B cell (primary cell): ENCODE data around the gene ZNF442. TPM values are rescaled to one million over a fixed set of nuclear protein-coding genes. Genes with fewer than 3 reads are reported as not detected.
"Not testable (repeated sequence)": the region's sequence is repeated elsewhere in the genome, so short reads cannot be mapped to it uniquely, and the experiment has no call there.

ENCODE experiments used
- ATAC-seq: fragments of 200-7000 bp; cut with Tn5 transposase; one replicate; pipeline ENCODE4 v1.10.0; 2021; ENCODE audit warnings: low read depth, mild to moderate bottlenecking, moderate number of reproducible peaks, moderate library complexity
- CTCF ChIA-PET: fragments of 350-600 bp; sonication (Branson Sonifier 250); formaldehyde crosslinking; loops from one replicate; lab custom pipeline; 2021; ENCODE audit warnings: antibody characterized with exemption, inconsistent platforms; lab: Charles Lee
- POLR2A ChIA-PET: fragments of 350-600 bp; sonication (Branson Sonifier 250); formaldehyde crosslinking; loops from one replicate; lab custom pipeline; 2021; ENCODE audit warnings: antibody characterized with exemption; lab: Charles Lee
- DNase-seq: peaks from one replicate; pipeline ENCODE4 v3.0.0; 2013
- H2AFZ ChIP-seq: 2 replicates; pipeline ENCODE4 v1.6.1; 2012; ENCODE audit warnings: mild to moderate bottlenecking, low read depth, low read length; ENCODE audit not compliant: insufficient read depth, poor library complexity, severe bottlenecking
- H3K27ac ChIP-seq, 2 donors: 1 replicate in 1 of 2; 2 replicates in 1 of 2; pipeline ENCODE4 v1.5.1; 2012 to 2013; ENCODE audit warnings: low read length in 2 of 2, mild to moderate bottlenecking in 2 of 2, moderate library complexity in 1 of 2
- H3K27me3 ChIP-seq, 4 experiments: fragments of 200-600 bp in 1 of 4; sonication (generic) in 1 of 4; replicated peaks in 1 of 4; 1 replicate in 2 of 4; 2 replicates in 2 of 4; pipeline versions ENCODE4 v1.6.1 to v1.7.0; 2013 to 2016; ENCODE audit warnings: low read length in 3 of 4, mild to moderate bottlenecking in 2 of 4, mixed read lengths in 1 of 4, moderate library complexity in 1 of 4; ENCODE audit not compliant: insufficient read depth in 4 of 4, control insufficient read depth in 3 of 4; ENCODE audit errors: control extremely low read depth in 1 of 4
- H3K36me3 ChIP-seq, 2 experiments: replicated peaks in 1 of 2; 1 replicate in 1 of 2; 2 replicates in 1 of 2; pipeline versions ENCODE4 v1.6.1 to v1.7.1; 2013; ENCODE audit warnings: low read length in 1 of 2; ENCODE audit not compliant: insufficient read depth in 2 of 2, control insufficient read depth in 1 of 2; ENCODE audit errors: control extremely low read depth in 1 of 2, extremely low read depth in 1 of 2
- H3K4me1 ChIP-seq, 2 donors: fragments of 200-600 bp in 1 of 2; sonication (generic) in 1 of 2; 1 replicate in 1 of 2; 2 replicates in 1 of 2; pipeline versions ENCODE4 v1.5.1 to v1.6.1; 2013 to 2017; ENCODE audit warnings: low read length in 2 of 2; ENCODE audit not compliant: control insufficient read depth in 2 of 2, insufficient read depth in 2 of 2
- H3K4me2 ChIP-seq: replicated peaks from 2 replicates; pipeline ENCODE3; 2012; ENCODE audit warnings: mild to moderate bottlenecking, low read depth, low read length; ENCODE audit not compliant: poor library complexity, severe bottlenecking
- H3K4me3 ChIP-seq, 5 experiments: fragments of 200-600 bp in 1 of 5; sonication (generic) in 1 of 5; 1 replicate in 3 of 5; 2 replicates in 2 of 5; pipeline versions ENCODE4 v1.5.1 to v1.7.0; 2011 to 2016; ENCODE audit warnings: low read length in 4 of 5, mild to moderate bottlenecking in 4 of 5, low read depth in 2 of 5, control low read depth in 1 of 5, moderate library complexity in 1 of 5; ENCODE audit not compliant: insufficient read depth in 1 of 5; ENCODE audit errors: control extremely low read depth in 1 of 5, extremely low read depth in 1 of 5
- H3K79me2 ChIP-seq: fragments of 200-600 bp; sonication (generic); one replicate; pipeline ENCODE4 v1.6.0; 2016; ENCODE audit warnings: low read length; ENCODE audit not compliant: control insufficient read depth, insufficient read depth
- H3K9ac ChIP-seq: fragments of 200-600 bp; sonication (generic); 2 replicates; pipeline ENCODE4 v1.6.1; 2017; ENCODE audit warnings: mild to moderate bottlenecking, low read length, moderate library complexity
- H3K9me3 ChIP-seq, 3 donors: one replicate each; pipeline versions ENCODE4 v1.6.1 to v1.7.1; 2013; ENCODE audit warnings: low read length in 2 of 3; ENCODE audit not compliant: control insufficient read depth in 2 of 3, insufficient read depth in 1 of 3; ENCODE audit errors: control extremely low read depth in 1 of 3
- H4K20me1 ChIP-seq: 2 replicates; pipeline ENCODE4 v1.6.0; 2012; ENCODE audit warnings: mild to moderate bottlenecking, low read length; ENCODE audit not compliant: insufficient read depth, control insufficient read depth, poor library complexity, severe bottlenecking
- H3K27ac Mint-ChIP-seq: one replicate; pipeline ENCODE4 v1.8.0; 2021; ENCODE audit warnings: mixed read lengths
- H3K27me3 Mint-ChIP-seq: one replicate; pipeline ENCODE4 v1.8.0; 2021; ENCODE audit warnings: mixed read lengths
- H3K4me1 Mint-ChIP-seq: one replicate; pipeline ENCODE4 v1.8.0; 2021; ENCODE audit warnings: mixed read lengths
- H3K4me3 Mint-ChIP-seq: one replicate; pipeline ENCODE4 v1.8.0; 2021; ENCODE audit warnings: mixed read lengths
- H3K9me3 Mint-ChIP-seq: one replicate; pipeline ENCODE4 v1.8.0; 2022; ENCODE audit warnings: mixed read lengths; ENCODE audit not compliant: insufficient read depth
- EZH2 ChIP-seq: IDR thresholded peaks from 2 replicates; pipeline ENCODE4 v1.6.1; 2012; ENCODE audit warnings: borderline replicate concordance, low read depth, mild to moderate bottlenecking, moderate library complexity, low read length; ENCODE audit not compliant: insufficient read depth, poor library complexity, severe bottlenecking
- WGBS: methylation state at CpG from one replicate; pipeline ENCODE4 v1.1.5; 2013; ENCODE audit warnings: missing lambda C conversion rate; ENCODE audit not compliant: insufficient coverage; 5-methylcytosine and 5-hydroxymethylcytosine counted together
- intact Hi-C: fragments of 100-400 bp; cut with micrococcal nuclease; formaldehyde crosslinking; loops from one replicate; pipeline ENCODE4 v1.10.0; 2022
- polyA plus RNA-seq: library from polyadenylated mRNA; depleted of rRNA; stranded (reverse); fragments of >200 nt; gene quantifications from 2 replicates; pipeline ENCODE4 v1.2.3, GENCODE V29; 2012
- total RNA-seq, 2 donors: library from RNA; stranded (reverse); fragments of 120-200 nt in 1 of 2; gene quantifications; 1 replicate in 1 of 2; 2 replicates in 1 of 2; pipeline versions ENCODE4 v1.2.3 to v1.2.4, GENCODE V29; 2013 to 2022
- TF ChIP-seq, protein P1 (sequence below): fragments of 200-600 bp; IDR thresholded peaks from one replicate; pipeline ENCODE4 v1.8.0; 2022; ENCODE audit warnings: antibody characterized with exemption, mild to moderate bottlenecking

Gene ZNF442
- total and polyA plus RNA-seq, 2 donors (not counting 1 experiment from before 2014, with no cell fraction given) = 0.69 to 6.9 TPM

DNA sequence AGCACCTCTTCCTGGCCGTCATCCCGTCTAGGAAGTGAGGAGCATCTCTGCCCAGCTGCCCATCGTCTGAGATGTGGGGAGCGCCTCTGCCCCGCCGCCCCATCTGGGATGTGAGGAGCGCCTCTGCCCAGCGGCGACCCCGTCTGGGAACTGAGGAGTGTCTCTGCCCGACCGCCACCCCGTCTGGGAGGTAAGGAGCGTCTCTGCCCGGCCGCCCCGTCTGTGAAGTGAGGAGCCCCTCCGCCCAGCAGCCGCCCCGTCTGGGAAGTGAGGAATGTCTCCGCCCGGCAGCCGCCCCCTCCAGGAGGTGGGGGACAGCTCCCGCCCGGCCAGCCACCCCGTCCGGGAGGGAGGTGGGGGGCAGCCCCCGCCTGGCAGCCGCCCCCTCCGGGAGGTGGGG lies 3.2 kb downstream of the ZNF442 start:
- H3K27me3 Mint-ChIP-seq, intact Hi-C loops, H3K27ac Mint-ChIP-seq, H3K27me3 ChIP-seq, H3K4me3 Mint-ChIP-seq, H3K9ac ChIP-seq, ATAC-seq, H3K4me2 ChIP-seq, H3K4me3 ChIP-seq, H3K36me3 ChIP-seq, H4K20me1 ChIP-seq, H2AFZ ChIP-seq, H3K9me3 Mint-ChIP-seq, H3K79me2 ChIP-seq, H3K9me3 ChIP-seq, CTCF ChIA-PET, DNase-seq, H3K27ac ChIP-seq, POLR2A ChIA-PET: not testable (repeated sequence)
- peaks cover 27% of the 10 kb centered on the region for H3K4me1 Mint-ChIP-seq
- 98% methylated on average over 26 of the region's 30 CpGs for WGBS
- H3K4me1 ChIP-seq = peaks cover 7 to 16% of the 10 kb centered on the region in 2 donors

DNA sequence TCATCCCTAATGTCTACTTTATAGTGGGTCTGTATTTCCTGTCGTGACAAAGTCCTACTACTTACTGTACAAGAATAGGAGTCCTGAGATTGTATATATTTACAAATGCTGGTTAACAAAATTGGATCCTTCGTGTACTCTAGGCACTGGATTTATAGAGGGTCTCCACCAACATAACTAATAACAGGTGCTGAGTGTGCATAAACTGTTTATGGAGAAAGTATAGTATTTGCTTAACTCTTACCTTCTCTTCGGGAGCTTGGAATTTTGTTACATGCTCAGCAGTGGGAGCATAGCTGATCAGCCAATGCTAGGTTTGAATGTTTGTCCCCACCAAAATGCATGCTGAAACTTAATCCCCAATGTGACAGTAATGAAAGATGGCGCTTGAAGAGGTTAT lies 12.1 kb downstream of the ZNF442 start:
- no peak for ATAC-seq
- Histone ChIP-seq H2AFZ (no peak overlapping the region), H3K9me3 (peaks cover 15 to 49% (median 41%) of the 10 kb centered on the region in 3 donors), H3K4me3 (no peak overlapping the region), H3K79me2 (no peaks in the 10 kb centered on the region), H3K27ac (no peak overlapping the region), H3K9ac (no peak overlapping the region), H3K4me2 (no peak overlapping the region), H3K4me1 (no peaks in the 10 kb centered on the region), H4K20me1 (no peaks in the 10 kb centered on the region), H3K27me3 (no peaks in the 10 kb centered on the region), H3K36me3 (peaks cover 0 to 10% of the 10 kb centered on the region in 2 experiments)
- peaks cover 20% of the 10 kb centered on the region for H3K9me3 Mint-ChIP-seq
- no peak overlapping the region for H3K4me3 Mint-ChIP-seq
- DNase-seq = no peak
- intact Hi-C loops = no loop called here
- ChIA-PET CTCF (interaction anchor here (1.0 kb wide), 1 partner anchor 20 kb away, joined by 3 read pairs; the partner anchor contains the start of gene ZNF563), POLR2A (no interaction called here)
- no peaks in the 10 kb centered on the region for H3K4me1 Mint-ChIP-seq
- TF ChIP-seq, protein P1, sequence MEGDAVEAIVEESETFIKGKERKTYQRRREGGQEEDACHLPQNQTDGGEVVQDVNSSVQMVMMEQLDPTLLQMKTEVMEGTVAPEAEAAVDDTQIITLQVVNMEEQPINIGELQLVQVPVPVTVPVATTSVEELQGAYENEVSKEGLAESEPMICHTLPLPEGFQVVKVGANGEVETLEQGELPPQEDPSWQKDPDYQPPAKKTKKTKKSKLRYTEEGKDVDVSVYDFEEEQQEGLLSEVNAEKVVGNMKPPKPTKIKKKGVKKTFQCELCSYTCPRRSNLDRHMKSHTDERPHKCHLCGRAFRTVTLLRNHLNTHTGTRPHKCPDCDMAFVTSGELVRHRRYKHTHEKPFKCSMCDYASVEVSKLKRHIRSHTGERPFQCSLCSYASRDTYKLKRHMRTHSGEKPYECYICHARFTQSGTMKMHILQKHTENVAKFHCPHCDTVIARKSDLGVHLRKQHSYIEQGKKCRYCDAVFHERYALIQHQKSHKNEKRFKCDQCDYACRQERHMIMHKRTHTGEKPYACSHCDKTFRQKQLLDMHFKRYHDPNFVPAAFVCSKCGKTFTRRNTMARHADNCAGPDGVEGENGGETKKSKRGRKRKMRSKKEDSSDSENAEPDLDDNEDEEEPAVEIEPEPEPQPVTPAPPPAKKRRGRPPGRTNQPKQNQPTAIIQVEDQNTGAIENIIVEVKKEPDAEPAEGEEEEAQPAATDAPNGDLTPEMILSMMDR = no peak
- TF ChIP-seq EZH2 = no peak
- no peak overlapping the region for H3K27ac Mint-ChIP-seq
- 100% methylated on average over 2 of the region's 4 CpGs for WGBS
- H3K27me3 Mint-ChIP-seq = no peaks in the 10 kb centered on the region
